K562 (cell line): Measurements from ENCODE around the gene EDA. TPM values are rescaled to one million over a fixed set of nuclear protein-coding genes. Genes with fewer than 3 reads are reported as not detected.

ENCODE experiments used
- ATAC-seq: fragments of 200-7000 bp; cut with Tn5 transposase; 3 replicates; pipeline ENCODE4 v1.9.1; 2020; ENCODE audit warnings: moderate library complexity
- BruUV-seq: library from RNA; stranded (reverse); fragments of 400-500 nt; replicated peaks from 2 replicates; lab custom pipeline; 2021; lab: Mats Ljungman, UMichigan
- CTCF ChIA-PET: fragments of 300-600 bp; formaldehyde crosslinking; extraction: SDS; loops from one replicate; lab custom pipeline; 2021; ENCODE audit warnings: low intra/inter-chr PET ratio; lab: Yijun Ruan, JAX
- POLR2A ChIA-PET: fragments of 300-600, 350-650 bp; sonication (Branson Sonifier 250); formaldehyde crosslinking; extraction: SDS; loops from one replicate; lab custom pipeline; 2021; ENCODE audit warnings: antibody characterized with exemption, inconsistent platforms; lab: Yijun Ruan, JAX
- DNase-seq, 4 experiments: peaks; one replicate each; pipeline versions ENCODE4 v3.0.0 to v3.0.0-alpha.2; 2011 to 2018; ENCODE audit warnings: low spot score in 3 of 4, mixed read lengths in 3 of 4; ENCODE audit errors: extremely low read depth in 1 of 4
- FAIRE-seq: peaks from 2 replicates; lab custom pipeline; 2011; peaks lifted over from hg19 to GRCh38; lab: Jason Lieb, UNC
- H2AFZ ChIP-seq: 2 replicates; pipeline ENCODE4 v1.6.0; 2011; ENCODE audit warnings: low read depth, low read length, control low read depth, inconsistent platforms
- H3K27ac ChIP-seq: fragments of 200-600 bp; 3 replicates; pipeline ENCODE4 v1.8.0; 2011; ENCODE audit warnings: low read depth, mild to moderate bottlenecking, control low read depth, inconsistent platforms, low read length, moderate library complexity, mixed read lengths; ENCODE audit errors: extremely low read depth
- H3K27me3 ChIP-seq, 2 experiments: fragments of 300-600 bp in 1 of 2; 2 replicates in 1 of 2; 3 replicates in 1 of 2; pipeline versions ENCODE4 v1.6.0 to v1.8.0; 2011; ENCODE audit warnings: inconsistent platforms in 2 of 2, low read length in 2 of 2, mild to moderate bottlenecking in 1 of 2, mixed read lengths in 1 of 2, moderate library complexity in 1 of 2; ENCODE audit not compliant: control insufficient read depth in 2 of 2, insufficient read depth in 2 of 2
- H3K36me3 ChIP-seq: fragments of 300-600 bp; 3 replicates; pipeline ENCODE4 v1.8.0; 2011; ENCODE audit warnings: mild to moderate bottlenecking, low read length, inconsistent platforms; ENCODE audit not compliant: control insufficient read depth, insufficient read depth
- H3K4me1 ChIP-seq, 2 experiments: fragments of 200-600 bp in 1 of 2; replicated peaks in 1 of 2; 2 replicates in 1 of 2; 3 replicates in 1 of 2; pipeline versions ENCODE4 v1.5.1 to v1.8.0; 2011; ENCODE audit warnings: inconsistent platforms in 2 of 2, low read length in 2 of 2, mild to moderate bottlenecking in 1 of 2, mixed read lengths in 1 of 2, moderate library complexity in 1 of 2; ENCODE audit not compliant: control insufficient read depth in 2 of 2, insufficient read depth in 2 of 2
- H3K4me2 ChIP-seq: 2 replicates; pipeline ENCODE4 v1.6.1; 2011; ENCODE audit warnings: low read length, control low read depth, inconsistent platforms, mixed read lengths; ENCODE audit not compliant: insufficient read depth
- H3K4me3 ChIP-seq: fragments of 200-600 bp; sonication (generic), shearing (Covaris generic); 2 replicates; pipeline ENCODE4 v1.5.1; 2016; ENCODE audit warnings: control low read depth, inconsistent platforms
- H3K79me2 ChIP-seq: fragments of 200-600 bp; 3 replicates; pipeline ENCODE4 v1.8.0; 2011; ENCODE audit warnings: low read length, inconsistent platforms; ENCODE audit not compliant: control insufficient read depth, insufficient read depth
- H3K9ac ChIP-seq, 2 experiments: 2 replicates each; pipeline versions ENCODE4 v1.6.0 to v1.6.1; 2011; ENCODE audit warnings: low read depth in 2 of 2, low read length in 2 of 2, control low read depth in 1 of 2, inconsistent platforms in 1 of 2, mild to moderate bottlenecking in 1 of 2, mixed read lengths in 1 of 2; ENCODE audit not compliant: insufficient read depth in 1 of 2
- H3K9me1 ChIP-seq: one replicate; pipeline ENCODE4 v1.6.0; 2011; ENCODE audit warnings: inconsistent platforms, mild to moderate bottlenecking, low read length, moderate library complexity; ENCODE audit not compliant: control insufficient read depth, insufficient read depth
- H3K9me3 ChIP-seq: replicated peaks from 2 replicates; pipeline ENCODE4 v1.5.1; 2011; ENCODE audit warnings: low read depth, low read length, inconsistent platforms; ENCODE audit not compliant: control insufficient read depth, insufficient read depth
- H4K20me1 ChIP-seq: replicated peaks from 2 replicates; pipeline ENCODE4 v1.6.1; 2011; ENCODE audit warnings: low read length, inconsistent platforms, mixed read lengths; ENCODE audit not compliant: control insufficient read depth, insufficient read depth
- EZH2 ChIP-seq: IDR thresholded peaks from 2 replicates; pipeline ENCODE4 v1.6.1; 2012; ENCODE audit warnings: low read depth, mild to moderate bottlenecking, inconsistent platforms, low read length, borderline replicate concordance
- MTF1 ChIP-seq: fragments of 250-450 bp; sonication (Bioruptor Pico); IDR thresholded peaks from 2 replicates; pipeline ENCODE4 v1.9.0; 2021; ENCODE audit warnings: moderate library complexity, mild to moderate bottlenecking, inconsistent platforms, borderline replicate concordance
- PML ChIP-seq: IDR thresholded peaks from 2 replicates; pipeline ENCODE4 v1.6.1; 2012; ENCODE audit warnings: low read length, inconsistent platforms
- POLR2AphosphoS5 ChIP-seq: IDR thresholded peaks from 2 replicates; pipeline ENCODE4 v1.6.1; 2011; ENCODE audit warnings: mild to moderate bottlenecking, low read depth, low read length, moderate library complexity; ENCODE audit not compliant: control insufficient read depth, insufficient read depth
- PTTG1 ChIP-seq: fragments of 450-650 bp; IDR thresholded peaks from 2 replicates; pipeline ENCODE4 v1.6.1; 2016; ENCODE audit warnings: low read depth, mild to moderate bottlenecking, missing genetic modification characterization, missing compliant biosample characterization
- SMAD2 ChIP-seq: fragments of 150-350 bp; IDR thresholded peaks from 2 replicates; pipeline ENCODE4 v1.6.1; 2014; ENCODE audit warnings: low read depth, mild to moderate bottlenecking, low read length
- STAT5B ChIP-seq: fragments of 250-450 bp; sonication (Bioruptor Pico); IDR thresholded peaks from 2 replicates; pipeline ENCODE4 v1.8.0; 2021; ENCODE audit warnings: mild to moderate bottlenecking, inconsistent platforms
- ZNF589 ChIP-seq: fragments of 200-800 bp; sonication (Bioruptor generic); IDR thresholded peaks from 2 replicates; pipeline ENCODE4 v1.6.1; 2016; ENCODE audit warnings: low read depth, missing genetic modification characterization, missing compliant biosample characterization
- ZNF644 ChIP-seq: fragments of 200-800 bp; sonication (Bioruptor generic); IDR thresholded peaks from 2 replicates; pipeline ENCODE4 v1.6.1; 2016; ENCODE audit warnings: low read depth, missing genetic modification characterization, missing compliant biosample characterization
- WGBS: fragments of 100-300 bp; shearing (Covaris generic); methylation state at CpG from one replicate; pipeline ENCODE4 v1.1.6; 2016; ENCODE audit warnings: low coverage, mixed read lengths; ENCODE audit not compliant: insufficient coverage; ENCODE audit errors: missing lambda C conversion rate; 5-methylcytosine and 5-hydroxymethylcytosine counted together
- in situ Hi-C: fragments of 300-500 bp; cut with MboI; formaldehyde crosslinking; loops from 4 replicates; pipeline ENCODE4 v1.15.0; 2018; ENCODE audit warnings: inconsistent platforms, mixed read lengths
- intact Hi-C: fragments of 100-400 bp; cut with micrococcal nuclease; formaldehyde crosslinking; loops from 2 replicates; pipeline ENCODE4 v1.14.2; 2022
- polyA plus RNA-seq, 8 experiments: library from polyadenylated mRNA; depleted of rRNA in 4 of 8; stranded (reverse) in 5 of 8; unstranded in 3 of 8; fragments of >200 nt; fragmentation: Nextera tagmentation in 2 of 8; fragmentation: Illumina TruSeq in 1 of 8; extraction: Ambion mirVana in 2 of 8; extraction: Trizol in 1 of 8; gene quantifications; 2 replicates each; pipeline versions ENCODE4 v1.2.1 to v1.2.3, GENCODE V29; 2011 to 2014; ENCODE audit warnings: inconsistent platforms in 1 of 8, missing spikeins in 1 of 8
- total RNA-seq, 7 experiments: library from RNA; depleted of rRNA in 6 of 7; stranded (reverse); fragments of >200 nt in 6 of 7; fragmentation: Illumina TruSeq in 2 of 7; extraction: Trizol in 2 of 7; gene quantifications; 2 replicates each; pipeline versions ENCODE4 v1.2.1 to v1.2.3, GENCODE V29; 2011 to 2021; ENCODE audit warnings: low replicate concordance in 1 of 7
- TF ChIP-seq, protein P1 (sequence below): fragments of 450-650 bp; IDR thresholded peaks from 2 replicates; pipeline ENCODE4 v1.6.1; 2017; ENCODE audit warnings: mild to moderate bottlenecking, moderate library complexity
- TF ChIP-seq, protein P2 (sequence below): fragments of 450-650 bp; formaldehyde crosslinking; conservative IDR thresholded peaks from 2 replicates; pipeline ENCODE4 v1.4.0; 2022; ENCODE audit warnings: mild to moderate bottlenecking, missing genetic modification characterization
- TF ChIP-seq, protein P3 (sequence below): fragments of 250-450 bp; sonication (Bioruptor Pico); IDR thresholded peaks from 2 replicates; pipeline ENCODE4 v1.6.1; 2021; ENCODE audit warnings: mild to moderate bottlenecking
- TF ChIP-seq, protein P4 (sequence below): fragments of 450-650 bp; IDR thresholded peaks from 2 replicates; pipeline ENCODE4 v1.6.1; 2018; ENCODE audit not compliant: partially characterized antibody
- TF ChIP-seq, protein P5 (sequence below): sonication (generic); formaldehyde crosslinking; IDR thresholded peaks from 2 replicates; pipeline ENCODE4 v1.8.0; 2022; ENCODE audit warnings: mild to moderate bottlenecking, missing genetic modification reagents

Gene EDA
- total and polyA plus RNA-seq, 9 of the 15 experiments (the other 6 are each of a cell fraction or from before 2014, with no cell fraction given): 0.03 to 0.40 (median 0.07) TPM

DNA sequence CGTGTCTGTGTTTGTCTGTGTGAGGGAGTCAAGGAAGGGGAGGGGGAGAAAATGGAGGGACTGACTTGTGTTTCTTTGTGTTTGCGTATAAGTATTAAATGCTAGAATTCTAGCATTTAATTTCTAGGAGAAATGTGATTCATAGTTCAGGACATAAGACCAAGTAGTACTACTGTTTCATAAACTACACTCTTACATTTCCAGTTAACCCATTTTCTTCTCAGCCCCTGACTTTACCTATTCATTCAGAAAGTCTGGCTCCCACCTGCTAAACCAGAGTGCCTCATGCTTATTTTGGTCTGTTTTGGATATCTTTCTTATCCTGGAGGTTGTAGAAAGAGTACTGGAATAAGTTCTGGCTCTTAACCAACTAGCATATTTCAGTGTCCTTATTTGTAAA, 14.2 kb downstream of the EDA start:
- no peak overlapping the region for H3K4me2 ChIP-seq
- no peak overlapping the region for H3K27ac ChIP-seq
- in situ Hi-C loops (no loop called here), intact Hi-C loops (no loop called here)
- H3K4me3 ChIP-seq: no peak overlapping the region
- ChIA-PET CTCF (no interaction called here), POLR2A (no interaction called here)
- no peak for ATAC-seq
- no peaks in the 10 kb centered on the region for H3K9me1 ChIP-seq
- H3K36me3 ChIP-seq: no peaks in the 10 kb centered on the region
- H3K79me2 ChIP-seq: no peaks in the 10 kb centered on the region
- DNase-seq: no peak
- no peaks in the 10 kb centered on the region for H4K20me1 ChIP-seq
- WGBS: 0% methylated on average over 2 of the region's 2 CpGs
- TF ChIP-seq, protein P1, sequence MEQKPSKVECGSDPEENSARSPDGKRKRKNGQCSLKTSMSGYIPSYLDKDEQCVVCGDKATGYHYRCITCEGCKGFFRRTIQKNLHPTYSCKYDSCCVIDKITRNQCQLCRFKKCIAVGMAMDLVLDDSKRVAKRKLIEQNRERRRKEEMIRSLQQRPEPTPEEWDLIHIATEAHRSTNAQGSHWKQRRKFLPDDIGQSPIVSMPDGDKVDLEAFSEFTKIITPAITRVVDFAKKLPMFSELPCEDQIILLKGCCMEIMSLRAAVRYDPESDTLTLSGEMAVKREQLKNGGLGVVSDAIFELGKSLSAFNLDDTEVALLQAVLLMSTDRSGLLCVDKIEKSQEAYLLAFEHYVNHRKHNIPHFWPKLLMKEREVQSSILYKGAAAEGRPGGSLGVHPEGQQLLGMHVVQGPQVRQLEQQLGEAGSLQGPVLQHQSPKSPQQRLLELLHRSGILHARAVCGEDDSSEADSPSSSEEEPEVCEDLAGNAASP: no peak
- TF ChIP-seq EZH2: no peak
- no peak for TF ChIP-seq POLR2AphosphoS5
- no peak for TF ChIP-seq MTF1 (CRISPR knock-in tag)
- no peak for TF ChIP-seq PTTG1 (tag)
- TF ChIP-seq, protein P2, sequence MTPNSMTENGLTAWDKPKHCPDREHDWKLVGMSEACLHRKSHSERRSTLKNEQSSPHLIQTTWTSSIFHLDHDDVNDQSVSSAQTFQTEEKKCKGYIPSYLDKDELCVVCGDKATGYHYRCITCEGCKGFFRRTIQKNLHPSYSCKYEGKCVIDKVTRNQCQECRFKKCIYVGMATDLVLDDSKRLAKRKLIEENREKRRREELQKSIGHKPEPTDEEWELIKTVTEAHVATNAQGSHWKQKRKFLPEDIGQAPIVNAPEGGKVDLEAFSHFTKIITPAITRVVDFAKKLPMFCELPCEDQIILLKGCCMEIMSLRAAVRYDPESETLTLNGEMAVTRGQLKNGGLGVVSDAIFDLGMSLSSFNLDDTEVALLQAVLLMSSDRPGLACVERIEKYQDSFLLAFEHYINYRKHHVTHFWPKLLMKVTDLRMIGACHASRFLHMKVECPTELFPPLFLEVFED (CRISPR knock-in tag): no peak
- TF ChIP-seq, protein P3, sequence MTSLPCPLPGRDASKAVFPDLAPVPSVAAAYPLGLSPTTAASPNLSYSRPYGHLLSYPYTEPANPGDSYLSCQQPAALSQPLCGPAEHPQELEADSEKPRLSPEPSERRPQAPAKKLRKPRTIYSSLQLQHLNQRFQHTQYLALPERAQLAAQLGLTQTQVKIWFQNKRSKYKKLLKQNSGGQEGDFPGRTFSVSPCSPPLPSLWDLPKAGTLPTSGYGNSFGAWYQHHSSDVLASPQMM (CRISPR knock-in tag): no peak
- TF ChIP-seq STAT5B (CRISPR knock-in tag): no peak
- no peak for TF ChIP-seq PML
- TF ChIP-seq, protein P4, sequence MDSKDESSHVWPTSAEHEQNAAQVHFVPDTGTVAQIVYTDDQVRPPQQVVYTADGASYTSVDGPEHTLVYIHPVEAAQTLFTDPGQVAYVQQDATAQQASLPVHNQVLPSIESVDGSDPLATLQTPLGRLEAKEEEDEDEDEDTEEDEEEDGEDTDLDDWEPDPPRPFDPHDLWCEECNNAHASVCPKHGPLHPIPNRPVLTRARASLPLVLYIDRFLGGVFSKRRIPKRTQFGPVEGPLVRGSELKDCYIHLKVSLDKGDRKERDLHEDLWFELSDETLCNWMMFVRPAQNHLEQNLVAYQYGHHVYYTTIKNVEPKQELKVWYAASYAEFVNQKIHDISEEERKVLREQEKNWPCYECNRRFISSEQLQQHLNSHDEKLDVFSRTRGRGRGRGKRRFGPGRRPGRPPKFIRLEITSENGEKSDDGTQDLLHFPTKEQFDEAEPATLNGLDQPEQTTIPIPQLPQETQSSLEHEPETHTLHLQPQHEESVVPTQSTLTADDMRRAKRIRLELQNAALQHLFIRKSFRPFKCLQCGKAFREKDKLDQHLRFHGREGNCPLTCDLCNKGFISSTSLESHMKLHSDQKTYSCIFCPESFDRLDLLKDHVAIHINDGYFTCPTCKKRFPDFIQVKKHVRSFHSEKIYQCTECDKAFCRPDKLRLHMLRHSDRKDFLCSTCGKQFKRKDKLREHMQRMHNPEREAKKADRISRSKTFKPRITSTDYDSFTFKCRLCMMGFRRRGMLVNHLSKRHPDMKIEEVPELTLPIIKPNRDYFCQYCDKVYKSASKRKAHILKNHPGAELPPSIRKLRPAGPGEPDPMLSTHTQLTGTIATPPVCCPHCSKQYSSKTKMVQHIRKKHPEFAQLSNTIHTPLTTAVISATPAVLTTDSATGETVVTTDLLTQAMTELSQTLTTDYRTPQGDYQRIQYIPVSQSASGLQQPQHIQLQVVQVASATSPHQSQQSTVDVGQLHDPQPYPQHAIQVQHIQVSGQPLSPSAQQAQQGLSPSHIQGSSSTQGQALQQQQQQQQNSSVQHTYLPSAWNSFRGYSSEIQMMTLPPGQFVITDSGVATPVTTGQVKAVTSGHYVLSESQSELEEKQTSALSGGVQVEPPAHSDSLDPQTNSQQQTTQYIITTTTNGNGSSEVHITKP: no peak
- TF ChIP-seq, protein P5, sequence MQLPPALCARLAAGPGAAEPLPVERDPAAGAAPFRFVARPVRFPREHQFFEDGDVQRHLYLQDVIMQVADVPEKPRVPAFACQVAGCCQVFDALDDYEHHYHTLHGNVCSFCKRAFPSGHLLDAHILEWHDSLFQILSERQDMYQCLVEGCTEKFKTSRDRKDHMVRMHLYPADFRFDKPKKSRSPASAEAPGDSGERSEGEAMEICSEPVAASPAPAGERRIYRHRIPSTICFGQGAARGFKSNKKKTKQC: no peak
- no peak for TF ChIP-seq ZNF644 (tag)
- no peak for TF ChIP-seq SMAD2
- TF ChIP-seq ZNF589 (CRISPR knock-in tag): no peak
- H3K9ac ChIP-seq: no peak overlapping the region
- H2AFZ ChIP-seq: no peak overlapping the region
- no peaks in the 10 kb centered on the region for H3K4me1 ChIP-seq
- no peak for FAIRE-seq
- BruUV-seq: no TSS peak
- H3K27me3 ChIP-seq: no peaks in the 10 kb centered on the region; a peak in 1 of 5 replicates
- no peaks in the 10 kb centered on the region for H3K9me3 ChIP-seq
